Stimulated activated CD8-positive, alpha-beta memory T cell treated with anti-CD3 and anti-CD28 coated beads, Interleukin-12 subunit alpha, Interleukin-12 subunit beta, amount 100 ng/mL, for 1 hour (primary cell): ENCODE measurements around the gene SDHA.
"Not testable (repeated sequence)": the region's sequence is repeated elsewhere in the genome, so short reads cannot be mapped to it uniquely, and the experiment has no call there.

ENCODE experiments used
- DNase-seq: peaks from one replicate; pipeline ENCODE4 v3.0.0-alpha.2; 2020; ENCODE audit warnings: low read depth

Gene SDHA

DNA sequence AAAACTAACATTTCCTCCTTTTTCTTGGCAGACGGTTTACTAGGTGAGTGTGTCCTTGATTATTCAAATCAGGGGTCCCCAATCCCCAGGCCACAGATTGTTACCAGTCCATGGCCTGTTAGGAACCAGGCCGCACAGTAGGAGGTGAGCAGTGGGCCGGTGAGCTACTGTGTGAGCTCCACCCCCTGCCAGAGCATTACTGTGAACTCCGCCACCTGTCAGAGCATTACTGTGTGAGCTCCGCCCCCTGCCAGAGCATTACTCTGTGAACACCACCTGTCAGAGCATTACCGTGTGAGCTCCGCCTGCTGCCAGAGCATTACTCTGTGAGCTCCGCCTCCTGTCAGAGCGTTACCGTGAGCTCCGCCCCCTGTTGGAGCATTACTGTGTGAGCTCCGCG is 39.0 kb downstream of the SDHA start:
- DNase-seq = no peak

GRCh38 chr5:263275-263974 is 45.3 kb downstream of the SDHA start:
- not testable (repeated sequence) for DNase-seq

- no peak for DNase-seq
These were observed 46.2 kb downstream of the SDHA start for GRCh38 chr5:264338-264737.

DNA sequence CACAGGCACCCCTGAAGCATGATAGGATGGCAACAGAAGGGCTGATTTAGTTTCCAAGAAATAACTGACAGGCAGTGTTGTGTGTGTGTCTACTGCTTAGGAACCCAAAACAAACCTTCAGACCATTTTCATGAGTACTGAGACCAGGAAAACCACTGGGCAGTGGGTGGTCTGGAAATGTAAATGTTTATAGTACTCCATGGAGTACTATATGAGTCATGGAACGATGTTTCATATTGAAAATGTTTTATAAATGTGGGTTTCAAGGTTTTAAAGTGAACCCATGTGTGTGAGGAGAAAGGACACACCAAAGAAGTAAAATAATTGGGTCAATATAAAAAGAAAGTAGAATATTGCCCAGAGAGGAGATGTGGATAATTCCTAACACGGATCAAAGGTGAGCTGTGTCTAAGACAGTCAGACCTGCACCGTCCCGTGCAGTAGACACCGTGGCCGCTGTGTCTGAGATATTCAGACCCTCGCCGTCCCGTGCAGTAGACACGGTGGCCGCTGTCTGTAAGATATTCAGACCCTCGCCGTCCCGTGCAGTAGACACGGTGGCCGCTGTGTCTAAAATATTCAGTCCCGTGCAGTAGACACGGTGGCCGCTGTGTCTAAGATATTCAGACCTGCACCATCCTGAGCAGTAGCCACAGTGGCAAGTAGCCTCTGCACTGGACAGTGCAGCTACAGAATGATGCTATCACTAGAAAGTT is 48.3 kb downstream of the SDHA start:
- DNase-seq = not testable (repeated sequence)

GRCh38 chr5:267716-268115 is 49.6 kb downstream of the SDHA start:
- DNase-seq = no peak

GRCh38 chr5:270340-270739 is 52.2 kb downstream of the SDHA start:
- DNase-seq = no peak

GRCh38 chr5:271828-272167 is 53.7 kb downstream of the SDHA start:
- not testable (repeated sequence) for DNase-seq

DNA sequence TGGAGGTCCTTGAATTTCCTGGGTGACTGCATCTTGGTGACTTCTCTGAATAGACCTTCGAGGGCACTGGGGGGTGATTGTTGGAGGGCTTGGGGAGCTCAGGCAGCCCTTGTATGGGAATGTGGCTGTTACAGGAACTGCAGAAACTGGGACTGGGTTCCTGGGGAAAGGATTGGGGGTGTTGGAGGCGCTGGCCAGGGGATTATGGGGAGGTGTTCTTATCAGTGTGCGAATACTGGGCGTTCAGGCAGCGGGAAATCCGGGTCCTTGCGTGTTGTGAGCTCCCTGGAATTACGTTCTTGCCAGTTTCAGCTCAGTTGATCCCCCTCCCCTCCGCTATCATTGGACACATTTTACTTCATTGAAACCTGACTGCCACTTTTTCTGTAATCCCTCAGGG is 55.0 kb downstream of the SDHA start:
- not testable (repeated sequence) for DNase-seq

GRCh38 chr5:273491-273890 is 55.4 kb downstream of the SDHA start:
- DNase-seq = not testable (repeated sequence)

GRCh38 chr5:274346-274745 is 56.2 kb downstream of the SDHA start:
- not testable (repeated sequence) for DNase-seq

- no peak for DNase-seq
These were observed 60.5 kb downstream of the SDHA start for GRCh38 chr5:278646-279045.

DNA sequence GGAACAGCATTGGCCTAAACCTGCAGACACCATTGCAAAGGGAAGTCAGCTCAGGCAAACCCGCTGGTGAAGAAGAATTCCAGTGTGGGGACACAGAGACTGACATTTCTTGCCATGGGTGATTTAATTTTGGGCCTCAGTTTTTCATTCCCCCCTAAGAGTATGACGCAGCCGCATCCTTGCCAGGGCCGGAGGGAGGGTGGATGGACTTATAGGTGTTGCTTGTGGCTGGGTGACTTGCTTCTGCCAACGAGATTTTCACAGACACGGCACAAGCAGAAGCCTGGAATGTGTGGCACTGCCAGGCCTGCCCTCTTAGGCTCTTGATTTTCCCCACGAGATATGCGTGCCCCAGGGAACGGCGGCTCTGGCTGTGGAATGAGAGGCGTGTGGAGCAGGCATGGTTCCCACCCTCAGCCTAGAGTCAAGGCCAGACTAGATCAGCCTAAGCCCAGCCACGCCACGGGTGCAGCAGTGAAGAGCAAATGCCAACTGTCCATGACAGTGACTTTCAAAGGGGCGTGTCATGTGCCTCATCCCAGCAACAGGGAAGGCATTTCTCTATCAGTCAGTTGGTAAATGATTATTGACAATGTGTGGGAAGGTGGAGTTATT is 61.0 kb downstream of the SDHA start:
- DNase-seq = not testable (repeated sequence)

- no peak for DNase-seq
These were observed 68.0 kb downstream of the SDHA start for GRCh38 chr5:285991-286557.

GRCh38 chr5:290200-290599 is 72.1 kb downstream of the SDHA start:
- DNase-seq = not testable (repeated sequence)

DNA sequence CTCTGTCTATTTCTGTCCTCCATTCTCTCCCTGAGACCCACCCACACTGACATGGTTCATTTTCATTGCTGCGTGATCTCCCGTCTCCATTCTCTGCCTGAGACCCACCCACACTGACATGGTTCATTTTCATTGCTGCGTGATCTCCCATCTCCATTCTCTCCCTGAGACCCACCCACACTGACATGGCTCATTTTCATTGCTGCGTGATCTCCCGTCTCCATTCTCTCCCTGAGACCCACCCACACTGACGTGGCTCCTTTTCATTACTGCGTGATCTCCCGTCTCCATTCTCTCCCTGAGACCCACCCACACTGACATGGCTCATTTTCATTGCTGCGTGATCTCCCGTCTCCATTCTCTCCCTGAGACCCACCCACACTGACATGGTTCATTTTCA is 73.2 kb downstream of the SDHA start:
- not testable (repeated sequence) for DNase-seq

DNA sequence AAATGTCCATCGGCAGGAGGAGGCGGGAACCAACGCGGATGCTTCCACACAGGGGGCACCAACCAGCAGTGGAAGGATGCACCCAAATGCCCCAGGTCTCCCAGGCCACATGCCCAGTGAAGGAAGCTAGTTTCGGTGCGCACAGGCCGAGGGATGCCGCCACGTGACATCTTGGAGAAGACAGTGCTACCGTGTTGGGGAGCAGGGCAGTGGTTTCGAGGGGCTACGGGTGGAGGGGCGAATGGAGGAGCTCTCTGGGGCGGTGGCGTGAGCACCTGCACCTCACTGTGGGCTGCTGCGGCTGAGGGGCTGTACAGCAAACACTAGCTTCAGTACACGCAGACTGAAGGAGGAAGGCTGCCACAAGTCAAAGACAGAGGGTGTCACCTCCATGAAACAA is 76.7 kb downstream of the SDHA start:
- DNase-seq = not testable (repeated sequence)

DNA sequence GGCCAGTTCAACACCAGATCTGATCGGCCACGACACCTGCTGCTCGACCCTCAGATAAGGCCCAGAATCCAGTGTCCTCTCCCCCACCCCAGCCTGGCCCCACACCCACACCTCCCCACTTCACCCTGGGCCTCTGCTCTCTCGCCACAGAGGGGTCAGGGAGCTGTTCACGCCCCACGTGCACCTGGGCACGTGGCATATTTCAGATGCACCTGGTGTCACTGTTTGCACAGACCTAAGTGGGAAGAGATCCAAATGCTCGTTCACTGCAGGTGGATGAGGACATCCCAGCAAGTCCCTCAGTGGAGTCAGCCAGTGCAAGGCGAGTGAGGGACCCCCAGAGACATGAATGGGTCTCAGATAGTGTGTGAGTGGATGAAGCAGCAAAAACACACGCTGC is 78.1 kb downstream of the SDHA start:
- not testable (repeated sequence) for DNase-seq

- not testable (repeated sequence) for DNase-seq
These were observed 78.8 kb downstream of the SDHA start for GRCh38 chr5:296954-297353.

GRCh38 chr5:297448-297847 is 79.3 kb downstream of the SDHA start:
- not testable (repeated sequence) for DNase-seq

DNA sequence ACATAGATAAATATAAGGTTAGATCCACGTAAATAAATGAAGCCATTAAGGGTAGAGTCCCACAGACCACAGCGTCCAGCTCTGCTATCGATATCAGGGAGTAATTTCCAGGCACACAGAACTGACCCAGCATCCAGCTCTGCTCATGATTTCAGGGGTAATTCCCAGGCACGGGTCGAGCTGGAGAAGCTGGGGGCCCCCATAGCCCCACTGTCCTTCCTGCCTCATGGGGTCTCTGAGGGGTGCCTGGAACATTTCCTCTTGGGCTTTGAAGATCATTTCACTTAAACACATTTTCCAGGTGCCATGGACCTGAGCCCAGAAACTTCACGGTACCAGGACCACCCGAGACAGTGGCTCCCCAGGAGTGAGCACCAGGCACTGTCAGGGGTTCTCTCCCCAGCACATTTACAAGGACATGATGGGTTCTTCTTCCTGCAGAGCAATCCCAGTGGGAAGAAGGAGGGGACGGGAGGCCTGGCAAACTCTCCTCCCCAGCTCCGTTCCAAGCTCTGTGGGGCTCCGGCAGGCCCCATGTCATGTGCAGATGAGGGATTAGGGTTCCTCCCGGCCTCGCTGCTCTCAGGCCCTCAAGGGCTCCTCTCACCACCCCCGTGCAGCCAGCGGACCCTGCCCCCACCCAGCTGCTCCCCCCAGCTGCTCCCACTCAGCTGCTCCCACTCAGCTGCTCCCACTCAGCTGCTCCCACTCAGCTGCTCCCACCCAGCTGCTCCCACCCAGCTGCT is 80.0 kb downstream of the SDHA start:
- not testable (repeated sequence) for DNase-seq

- no peak for DNase-seq
These were observed 80.6 kb downstream of the SDHA start for GRCh38 chr5:298737-299125.

- DNase-seq = not testable (repeated sequence)
These were observed 81.8 kb downstream of the SDHA start for GRCh38 chr5:299921-300320.
